Measurements from ENCODE around the gene TANGO6. TPM values are rescaled to one million over a fixed set of nuclear protein-coding genes. Genes with fewer than 3 reads are reported as not detected.

TANGO6 gene
- total RNA-seq, 2 donors from 2014 or later, result 37.3 to 55.4 TPM

- H3K36me3 ChIP-seq, result no peaks in the 10 kb centered on the region
- DNase-seq (ENCODE audit: low spot score) (no peak), ATAC-seq (ENCODE audit: insufficient number of reproducible peaks, low FRiP score, low read depth) (no peak)
- H3K9me3 ChIP-seq, result no peaks in the 10 kb centered on the region
- H3K27me3 ChIP-seq (replicated peaks; ENCODE audit: insufficient read depth), result no peaks in the 10 kb centered on the region
- no peak overlapping the region for H3K27ac ChIP-seq
- H3K4me1 ChIP-seq (ENCODE audit: control insufficient read depth in 1 of 2, low read depth in 2 of 2), result no peaks in the 10 kb centered on the region
- TF ChIP-seq CTCF (IDR thresholded peaks at IDR 0.05), result no peak
- no peak overlapping the region for H3K4me3 ChIP-seq
These were observed 236.4 kb downstream of the TANGO6 start for GRCh38 chr16:69079697-69080096.

- ATAC-seq (ENCODE audit: insufficient number of reproducible peaks, low FRiP score, low read depth) (no peak), DNase-seq (ENCODE audit: low spot score) (no peak)
- no peaks in the 10 kb centered on the region for H3K27me3 ChIP-seq (replicated peaks; ENCODE audit: insufficient read depth)
- no peaks in the 10 kb centered on the region for H3K36me3 ChIP-seq
- H3K4me1 ChIP-seq (ENCODE audit: control insufficient read depth in 1 of 2, low read depth in 2 of 2), result no peaks in the 10 kb centered on the region
- TF ChIP-seq CTCF (IDR thresholded peaks at IDR 0.05), result no peak
- H3K27ac ChIP-seq, result no peak overlapping the region
- no peaks in the 10 kb centered on the region for H3K9me3 ChIP-seq
- no peak overlapping the region for H3K4me3 ChIP-seq
These were observed 240.1 kb downstream of the TANGO6 start for GRCh38 chr16:69083306-69083941.

- Histone ChIP-seq H3K27me3 (replicated peaks; ENCODE audit: insufficient read depth) (no peaks in the 10 kb centered on the region), H3K4me1 (ENCODE audit: control insufficient read depth in 1 of 2, low read depth in 2 of 2) (no peaks in the 10 kb centered on the region), H3K27ac (no peak overlapping the region), H3K9me3 (no peaks in the 10 kb centered on the region), H3K4me3 (no peak overlapping the region), H3K36me3 (no peaks in the 10 kb centered on the region)
- TF ChIP-seq CTCF (IDR thresholded peaks at IDR 0.05), result no peak
- DNase-seq (ENCODE audit: low spot score) (no peak), ATAC-seq (ENCODE audit: insufficient number of reproducible peaks, low FRiP score, low read depth) (no peak)
These were observed 241.0 kb downstream of the TANGO6 start for GRCh38 chr16:69084289-69084688.

- no peaks in the 10 kb centered on the region for H3K4me1 ChIP-seq (ENCODE audit: control insufficient read depth in 1 of 2, low read depth in 2 of 2)
- ATAC-seq (ENCODE audit: insufficient number of reproducible peaks, low FRiP score, low read depth), result no peak
- no peak overlapping the region for H3K4me3 ChIP-seq
- no peak for TF ChIP-seq CTCF (IDR thresholded peaks at IDR 0.05)
- H3K9me3 ChIP-seq, result no peaks in the 10 kb centered on the region
- DNase-seq (ENCODE audit: low spot score), result no peak
- no peak overlapping the region for H3K27ac ChIP-seq
- no peaks in the 10 kb centered on the region for H3K27me3 ChIP-seq (replicated peaks; ENCODE audit: insufficient read depth)
- no peaks in the 10 kb centered on the region for H3K36me3 ChIP-seq
These were observed 241.8 kb downstream of the TANGO6 start for GRCh38 chr16:69085032-69085695.

- no peak for TF ChIP-seq CTCF (IDR thresholded peaks at IDR 0.05)
- no peak overlapping the region for H3K27ac ChIP-seq
- no peak overlapping the region for H3K4me3 ChIP-seq
- H3K27me3 ChIP-seq (replicated peaks; ENCODE audit: insufficient read depth), result no peaks in the 10 kb centered on the region
- H3K9me3 ChIP-seq, result no peaks in the 10 kb centered on the region
- H3K36me3 ChIP-seq, result no peaks in the 10 kb centered on the region
- no peaks in the 10 kb centered on the region for H3K4me1 ChIP-seq (ENCODE audit: control insufficient read depth in 1 of 2, low read depth in 2 of 2)
- ATAC-seq (ENCODE audit: insufficient number of reproducible peaks, low FRiP score, low read depth) (no peak), DNase-seq (ENCODE audit: low spot score) (no peak)
These were observed 243.8 kb downstream of the TANGO6 start for GRCh38 chr16:69087161-69087581.
